Stimulated activated CD8-positive, alpha-beta memory T cell treated with anti-CD3 and anti-CD28 coated beads, Interleukin-4, amount 100 ng/mL, for 24 hours (primary cell): ENCODE measurements around the gene ZBED4.
A peak's percentile ranks its signal among the peaks of the same experiment; 100 is the strongest.

Experiments used
- DNase-seq: peaks from one replicate; pipeline ENCODE4 v3.0.0-alpha.2; 2020; ENCODE audit warnings: low read depth

Gene ZBED4

DNA sequence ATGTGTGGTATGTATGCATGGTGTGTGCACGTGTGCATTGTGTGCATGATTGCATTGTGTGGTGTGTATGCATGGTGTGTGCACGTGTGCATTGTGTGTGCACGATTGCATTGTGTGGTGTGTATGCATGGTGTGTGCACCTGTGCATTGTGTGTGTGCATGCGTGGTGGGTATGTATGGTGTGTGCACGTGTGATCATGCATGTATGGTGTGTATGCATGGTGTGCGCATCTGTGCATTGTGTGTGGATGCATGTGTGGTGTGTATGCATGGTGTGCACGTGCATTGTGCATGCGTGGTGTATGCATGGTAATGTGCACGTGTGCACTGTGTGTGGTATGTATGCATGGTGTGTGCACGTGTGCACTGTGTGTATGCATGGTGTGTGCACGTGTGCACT lies 47.8 kb downstream of the ZBED4 start:
- no peak for DNase-seq

DNA sequence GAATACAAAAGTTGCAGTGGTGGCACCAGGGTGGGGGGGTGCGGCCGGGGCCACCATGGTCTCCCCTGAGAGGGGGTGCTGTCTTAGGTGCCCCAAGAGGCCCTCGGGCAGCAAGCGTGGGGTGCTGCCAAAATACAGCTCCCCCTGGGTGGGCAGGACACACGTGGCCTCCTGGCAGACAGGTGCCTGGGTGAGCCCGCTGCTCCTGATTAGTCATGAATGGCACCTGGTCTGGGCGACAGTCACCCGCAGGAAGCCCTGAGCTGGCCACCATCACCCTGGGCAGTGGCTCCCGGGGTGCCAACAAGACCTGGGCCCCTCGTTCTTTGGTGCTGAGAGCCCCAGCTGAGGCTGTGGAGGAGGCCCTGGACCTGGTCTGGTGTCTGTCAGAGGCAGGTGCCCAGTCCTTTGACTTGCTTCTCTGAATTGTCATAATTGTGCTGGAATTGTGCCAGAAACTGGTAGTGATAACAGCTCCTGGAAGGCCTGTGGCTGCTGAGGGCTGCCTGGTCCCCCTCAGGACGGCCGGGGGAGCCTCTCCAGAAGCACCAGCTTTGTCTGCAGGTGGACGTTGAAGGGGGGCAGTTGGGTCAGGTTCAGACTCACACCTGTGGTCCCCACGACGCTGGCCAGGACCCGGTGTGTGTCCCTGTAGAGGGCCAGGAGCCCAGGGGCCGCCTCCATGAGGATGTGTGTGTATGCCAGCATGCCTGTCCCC lies 49.8 kb downstream of the ZBED4 start:
- DNase-seq: no peak

DNA sequence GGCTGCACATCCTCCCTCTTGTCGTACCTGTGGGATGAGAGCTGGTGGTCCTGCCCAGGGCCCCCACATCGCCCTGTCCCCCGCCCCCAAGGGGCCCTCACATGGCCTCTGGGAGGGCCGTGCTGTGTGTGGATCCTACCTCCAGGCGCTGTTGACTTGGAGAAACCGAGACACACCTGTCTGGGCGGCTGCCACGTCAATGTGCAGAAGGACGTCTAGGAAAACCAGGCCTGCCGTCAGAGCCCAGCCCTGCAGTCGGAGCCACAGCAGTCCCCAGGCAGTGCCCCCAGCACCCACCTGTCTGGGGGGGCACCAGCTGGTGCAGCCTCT lies 50.4 kb downstream of the ZBED4 start:
- DNase-seq: no peak

DNA sequence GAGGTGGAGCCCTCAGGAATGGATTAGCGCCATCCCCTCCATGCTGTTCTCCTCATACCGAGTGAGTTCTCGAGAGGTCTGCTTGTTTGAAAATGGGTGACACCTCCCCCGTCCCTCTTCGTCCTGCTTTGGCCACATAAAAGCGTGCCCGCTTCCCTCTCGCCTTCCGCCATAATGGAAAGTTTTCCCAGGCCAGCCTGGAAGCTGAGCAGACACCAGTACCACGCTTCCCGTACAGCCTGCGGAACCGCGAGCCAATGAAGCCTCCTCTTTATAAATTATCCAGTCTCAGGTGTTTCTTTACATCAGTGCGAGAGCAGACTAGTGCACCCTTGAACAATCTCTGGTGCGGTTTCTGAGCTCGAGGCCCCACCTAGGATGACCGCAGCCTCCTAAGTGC lies 51.8 kb downstream of the ZBED4 start:
- DNase-seq: no peak

DNA sequence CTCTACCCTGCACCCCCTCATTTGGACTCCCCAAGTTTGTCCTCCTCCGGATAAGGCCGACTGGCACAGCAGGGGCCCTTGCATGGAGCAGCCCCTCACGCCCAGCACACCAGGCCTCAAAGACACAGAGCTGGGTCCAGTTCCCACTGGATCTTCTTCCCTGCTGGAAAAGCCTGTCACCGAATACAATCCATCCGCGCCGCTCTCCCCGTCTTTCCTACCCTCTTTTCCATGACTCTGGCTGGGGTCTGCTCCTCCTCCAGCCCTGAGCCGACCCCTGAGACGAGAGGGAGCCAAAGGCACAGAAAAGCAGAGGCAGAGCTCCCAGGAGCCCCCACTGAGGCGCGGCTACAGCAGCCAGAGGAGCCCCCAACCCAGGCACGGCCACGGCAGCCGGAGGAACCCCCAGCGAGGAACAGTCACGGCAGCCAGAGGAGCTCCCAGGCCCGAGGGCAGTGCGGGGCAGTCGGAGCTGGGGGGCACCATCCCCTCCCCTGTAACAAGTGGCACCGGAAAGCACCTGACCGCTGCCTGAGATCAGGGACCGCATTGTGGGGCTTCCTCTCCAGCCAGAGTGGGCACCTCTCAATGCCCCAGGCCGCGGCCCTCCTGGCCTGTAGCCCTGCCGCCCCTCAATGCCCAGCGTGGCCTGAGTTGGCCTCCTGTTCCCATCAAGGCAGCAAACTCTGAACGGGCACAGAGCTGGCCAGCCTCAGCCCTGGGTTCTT lies 52.6 kb downstream of the ZBED4 start:
- DNase-seq: no peak

DNA sequence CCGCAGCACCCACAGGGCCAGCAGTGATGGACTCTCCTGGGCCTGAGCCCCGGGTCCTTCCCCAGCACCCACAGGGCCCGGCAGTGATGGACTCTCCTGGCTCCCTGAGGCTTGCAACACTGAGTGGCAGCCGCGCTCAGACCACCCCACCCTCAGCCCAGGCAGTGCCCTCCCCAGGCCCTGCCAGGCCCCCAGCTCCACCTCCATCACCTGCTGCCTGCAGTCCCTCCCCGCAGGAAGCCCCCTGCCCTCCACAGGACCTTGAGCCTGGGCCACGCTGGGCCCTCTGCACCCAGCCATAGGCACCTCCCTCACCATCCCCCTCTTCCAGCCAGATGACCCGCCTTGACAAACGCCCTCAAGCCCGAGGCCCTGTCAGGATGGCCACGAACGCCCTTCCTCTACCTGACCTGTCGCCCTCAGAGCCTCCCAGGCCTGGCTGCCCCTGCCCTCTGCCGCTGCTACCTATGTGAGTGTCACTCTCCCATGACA lies 53.2 kb downstream of the ZBED4 start:
- DNase-seq: no peak

DNA sequence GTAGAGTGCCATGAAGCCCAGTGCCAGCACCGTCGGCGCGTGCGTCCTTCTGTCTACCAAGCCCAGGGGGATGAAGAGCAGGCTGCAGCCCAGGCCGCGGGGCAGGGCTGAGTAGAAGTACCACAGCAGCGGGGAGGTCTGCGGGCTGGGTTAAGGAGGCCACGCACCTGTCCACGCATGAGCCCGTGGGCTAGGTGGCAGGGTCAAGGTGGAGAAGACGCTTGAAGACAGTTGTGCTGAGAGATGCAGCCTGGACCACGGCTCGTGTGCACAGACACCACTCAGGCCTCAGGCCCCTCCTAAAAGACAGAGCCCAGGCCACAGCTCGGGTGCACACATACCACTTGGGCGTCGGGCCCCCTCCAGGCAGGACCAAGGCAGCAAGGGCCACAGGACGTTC lies 54.2 kb downstream of the ZBED4 start:
- no peak for DNase-seq

DNA sequence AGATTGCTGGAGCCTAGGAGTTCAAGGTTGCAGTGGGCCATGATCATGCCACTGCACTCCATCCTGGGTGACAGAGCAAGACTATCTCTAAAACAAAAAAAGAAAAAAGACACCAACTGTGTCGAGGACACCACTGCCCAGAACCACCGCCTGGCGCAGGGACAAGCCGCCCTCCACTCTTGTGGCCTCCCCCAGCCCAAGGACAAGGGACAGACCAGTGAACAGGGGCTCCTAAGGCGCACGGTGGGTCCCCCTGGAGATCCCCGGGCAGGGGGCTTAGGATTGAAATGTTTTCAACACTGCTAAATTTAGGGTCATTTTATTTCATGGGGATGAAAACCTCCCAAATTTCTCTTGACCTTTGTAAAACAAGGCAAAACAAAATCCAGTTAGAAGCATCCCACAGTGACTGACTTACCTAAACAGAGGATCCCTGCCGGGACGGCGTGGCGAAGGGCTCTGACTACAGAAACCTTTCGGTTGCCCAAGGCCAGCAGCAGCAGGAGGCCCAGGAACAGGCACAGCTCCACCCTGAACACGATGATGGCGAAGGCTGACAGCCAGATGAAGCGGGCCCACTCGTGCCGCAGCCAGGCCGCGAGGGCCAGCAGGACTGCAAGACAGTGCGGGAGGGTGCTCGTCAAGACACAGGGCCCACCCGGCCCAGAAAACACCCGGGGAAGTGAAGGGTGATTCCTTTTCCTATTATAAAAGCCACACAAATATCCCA lies 56.0 kb downstream of the ZBED4 start:
- DNase-seq: no peak

DNA sequence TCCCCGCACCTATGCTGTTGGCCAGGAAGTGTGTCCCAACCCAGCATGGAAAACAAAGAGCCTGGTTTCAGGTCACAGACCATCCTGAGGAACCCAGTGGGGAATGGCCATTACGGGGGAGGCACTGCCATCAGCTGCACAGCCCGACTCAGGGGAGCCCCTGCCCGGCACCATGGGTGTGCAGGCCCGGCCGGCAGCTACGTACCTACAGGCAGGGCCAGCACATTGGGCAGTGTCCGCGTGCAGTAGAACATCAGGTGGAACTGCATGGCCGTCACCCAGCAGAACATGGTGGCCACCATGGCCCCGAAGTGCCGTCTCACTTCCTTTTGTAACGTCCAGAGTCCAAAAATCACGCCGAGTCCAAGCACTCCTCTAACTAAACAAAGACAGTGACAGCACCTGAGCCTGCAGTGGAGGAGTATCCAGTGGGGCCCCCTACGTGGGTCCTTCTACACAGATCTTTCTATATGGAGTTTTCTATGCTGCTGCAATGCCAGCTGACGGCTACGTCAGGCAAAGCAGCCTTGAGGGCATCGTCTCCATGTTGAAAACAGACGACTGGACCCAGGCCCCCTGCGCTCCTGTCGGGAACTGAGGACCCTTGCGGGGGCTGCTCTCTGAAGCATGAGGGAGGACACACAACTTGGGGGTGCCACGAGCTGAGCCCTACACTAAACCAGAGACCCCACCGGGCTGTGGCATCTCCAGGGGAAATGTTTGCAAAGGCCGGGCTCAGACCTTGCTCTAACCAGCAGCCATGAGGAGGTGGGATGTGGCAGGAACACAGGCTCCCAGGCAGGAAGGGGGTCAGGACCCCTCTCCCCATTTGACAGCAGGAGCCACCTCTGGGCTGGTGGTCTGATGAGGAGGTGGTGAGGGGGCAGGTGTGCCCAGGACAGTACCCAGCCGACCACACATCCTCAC lies 56.8 kb downstream of the ZBED4 start:
- no peak for DNase-seq

DNA sequence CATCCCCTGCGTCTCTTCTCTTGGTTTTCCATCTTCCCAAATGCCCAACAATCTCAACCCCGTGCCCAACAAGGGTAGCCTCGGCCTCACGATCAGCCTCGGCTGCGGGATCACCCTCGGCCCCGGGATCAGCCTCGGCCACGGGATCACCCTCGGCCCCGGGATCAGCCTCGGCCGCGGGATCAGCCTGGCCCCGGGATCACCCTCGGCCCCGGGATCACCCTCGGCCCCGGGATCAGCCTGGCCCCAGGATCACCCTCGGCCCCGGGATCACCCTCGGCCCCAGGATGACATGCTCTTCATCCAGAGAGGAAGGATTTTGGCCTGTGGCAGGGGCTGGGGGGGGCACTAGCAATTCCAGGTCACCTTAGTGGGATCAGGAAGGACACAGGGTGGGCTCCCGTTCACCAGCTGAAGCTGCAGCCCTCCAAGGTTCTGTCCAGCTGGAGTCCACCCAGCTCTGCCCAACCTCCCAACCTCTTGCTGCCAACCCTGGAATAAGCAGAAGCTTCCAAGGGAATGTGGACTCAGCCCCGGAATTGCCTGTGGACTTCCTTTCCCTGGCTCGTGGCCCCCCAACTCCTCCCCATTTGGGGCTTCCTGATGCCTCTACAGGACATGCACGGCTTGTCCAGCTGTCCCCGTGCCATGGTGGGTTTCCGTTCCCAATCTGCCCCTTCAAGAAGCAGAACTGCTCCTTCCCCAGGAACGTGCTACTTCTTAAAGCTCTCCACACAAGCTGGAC lies 58.4 kb downstream of the ZBED4 start:
- no peak for DNase-seq

DNA sequence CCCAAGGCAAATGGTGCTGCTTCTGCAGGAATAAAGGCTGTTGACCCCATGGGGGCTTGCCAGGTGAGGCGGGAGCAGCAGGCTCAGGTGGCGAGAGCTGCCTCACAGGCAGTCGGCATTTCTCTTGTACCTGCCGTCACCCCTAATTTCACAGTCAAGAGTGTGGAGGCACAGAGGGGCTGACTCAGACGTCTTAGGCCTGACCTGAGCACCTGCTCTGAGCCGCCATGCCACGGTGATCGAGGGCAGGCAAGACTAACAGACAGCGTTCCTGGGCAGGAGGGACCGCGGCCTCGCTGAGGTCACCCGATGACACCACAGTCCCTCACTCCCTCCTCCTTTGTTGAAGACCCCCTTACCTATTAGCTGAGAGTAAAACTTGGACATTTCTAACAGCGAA lies 59.4 kb downstream of the ZBED4 start:
- DNase-seq: no peak

DNA sequence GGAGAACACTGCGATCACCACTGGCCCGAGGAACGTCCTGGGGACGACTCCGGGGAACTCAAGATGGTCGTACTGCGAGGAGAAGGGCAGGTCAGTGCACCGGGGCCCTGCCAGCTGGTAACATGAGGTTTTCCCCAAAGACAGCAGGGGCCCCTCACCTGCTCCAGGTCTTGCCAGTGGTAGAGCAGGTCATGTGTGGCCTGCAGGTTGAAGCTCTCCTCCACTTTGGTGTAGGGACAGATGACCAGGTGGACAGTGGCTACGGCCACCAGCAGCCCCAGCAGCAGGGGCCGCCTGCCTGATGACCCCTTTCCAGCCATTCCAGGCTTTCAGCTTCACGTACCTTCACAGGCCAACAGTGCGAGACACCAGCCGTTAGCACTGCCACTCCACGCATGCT lies 59.8 kb downstream of the ZBED4 start:
- DNase-seq: no peak

DNA sequence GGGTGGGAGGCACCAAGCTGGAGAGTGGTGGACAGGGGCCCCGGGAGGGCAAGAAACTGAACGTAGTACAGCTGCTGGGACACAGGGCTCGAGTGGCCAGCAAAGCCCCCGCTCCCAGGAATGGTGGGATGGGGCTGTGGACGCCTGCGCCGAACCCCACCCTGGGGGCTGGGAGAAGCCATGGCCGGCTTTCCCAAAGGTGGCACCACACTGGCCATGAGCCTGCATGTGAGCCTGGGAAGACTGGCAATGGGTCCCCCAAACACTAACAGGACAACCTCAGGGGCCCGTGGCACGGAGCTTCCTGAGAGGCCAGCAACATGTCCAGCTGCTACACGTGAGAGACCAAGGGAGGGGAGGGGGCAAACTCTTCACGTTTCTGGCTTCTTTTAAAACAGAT lies 60.6 kb downstream of the ZBED4 start:
- DNase-seq: no peak

DNA sequence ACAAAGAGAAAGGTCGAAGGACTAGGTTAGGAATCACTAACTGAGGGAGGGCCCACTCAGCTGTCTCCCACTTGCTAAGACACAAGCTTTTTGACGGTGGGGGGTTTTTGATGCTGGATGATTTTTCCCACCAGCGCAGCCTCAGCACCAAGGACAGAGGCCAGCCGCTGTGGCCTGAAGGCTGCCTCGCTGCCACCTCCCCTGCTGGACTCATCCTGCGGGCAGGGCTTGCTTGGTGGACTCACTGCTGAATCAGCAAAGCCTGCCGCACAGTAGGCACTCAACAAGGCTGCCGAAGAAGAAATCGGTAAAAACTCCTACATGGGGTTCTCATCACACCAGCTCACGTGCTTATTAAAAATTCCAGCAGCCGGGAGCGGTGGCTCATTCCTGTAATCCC lies 62.0 kb downstream of the ZBED4 start:
- DNase-seq: no peak

DNA sequence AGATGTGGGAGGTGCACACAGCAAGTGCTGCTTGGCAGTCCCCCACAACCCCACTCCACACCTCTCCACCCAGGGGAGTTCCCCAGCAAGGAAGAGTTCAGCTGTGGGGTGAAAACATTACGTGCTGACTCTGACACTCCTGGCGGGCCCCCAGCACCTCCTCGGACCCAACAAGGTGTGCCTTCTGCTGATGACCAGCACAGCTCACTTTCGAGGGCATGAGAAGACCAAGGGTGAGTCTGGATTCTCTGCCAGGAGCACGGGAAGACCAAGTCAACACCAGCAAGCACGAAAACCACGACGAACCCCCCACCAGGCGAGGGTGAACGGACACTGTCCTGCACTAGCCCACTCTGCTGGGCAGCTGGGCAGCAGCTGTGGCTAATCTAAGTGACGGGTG lies 63.2 kb downstream of the ZBED4 start:
- no peak for DNase-seq

DNA sequence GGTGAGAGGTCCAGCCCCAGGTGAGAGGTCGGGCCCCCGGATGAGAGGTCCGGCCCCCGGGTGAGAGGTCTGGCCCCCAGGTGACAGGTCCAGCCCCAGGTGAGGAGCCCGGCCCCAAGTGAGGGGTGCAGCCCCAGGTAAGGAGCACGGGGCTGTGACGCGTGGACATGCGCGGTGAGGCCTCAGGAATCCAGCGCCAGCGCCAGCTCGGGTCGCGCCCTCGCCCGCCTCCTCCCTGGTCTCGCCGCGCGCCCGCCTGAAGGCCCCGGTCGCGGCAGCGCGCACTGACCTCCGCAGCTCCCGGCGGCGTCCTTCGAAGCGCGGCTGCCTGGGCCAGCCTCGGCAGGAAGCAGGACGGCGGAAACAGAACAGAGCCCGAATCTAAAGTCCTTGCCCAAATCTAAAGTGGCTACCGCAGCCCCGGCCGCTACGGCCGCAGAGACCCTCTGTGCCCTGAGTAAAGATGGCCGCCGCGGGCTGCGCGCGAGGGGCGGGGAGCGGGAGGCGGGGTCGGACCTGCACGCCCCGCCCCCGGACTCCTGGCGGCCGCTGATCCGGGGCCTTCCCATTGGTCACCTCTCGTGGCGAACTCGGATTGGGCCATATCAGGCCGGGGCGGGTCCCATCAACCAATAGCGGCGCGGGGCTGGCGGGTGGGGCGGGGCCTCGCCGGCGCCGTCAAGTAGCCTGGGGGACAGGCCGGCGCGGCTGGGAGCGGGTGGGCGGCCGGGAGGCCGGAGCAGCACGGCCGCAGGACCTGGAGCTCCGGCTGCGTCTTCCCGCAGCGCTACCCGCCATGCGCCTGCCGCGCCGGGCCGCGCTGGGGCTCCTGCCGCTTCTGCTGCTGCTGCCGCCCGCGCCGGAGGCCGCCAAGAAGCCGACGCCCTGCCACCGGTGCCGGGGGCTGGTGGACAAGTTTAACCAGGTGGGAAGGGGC lies 64.6 kb downstream of the ZBED4 start, which contains the start of the genes ALG12 and CRELD2:
TSS of gene ALG12 (minus strand) at position 465 of the 937 bp plus-strand sequence. CDS start 4,673 bp downstream, outside the sequence.
TSS of gene CRELD2 (plus strand) at position 661 of the 937 bp plus-strand sequence. CDS start at position 797, 136 bp downstream.
- peak; percentile 94 for DNase-seq

DNA sequence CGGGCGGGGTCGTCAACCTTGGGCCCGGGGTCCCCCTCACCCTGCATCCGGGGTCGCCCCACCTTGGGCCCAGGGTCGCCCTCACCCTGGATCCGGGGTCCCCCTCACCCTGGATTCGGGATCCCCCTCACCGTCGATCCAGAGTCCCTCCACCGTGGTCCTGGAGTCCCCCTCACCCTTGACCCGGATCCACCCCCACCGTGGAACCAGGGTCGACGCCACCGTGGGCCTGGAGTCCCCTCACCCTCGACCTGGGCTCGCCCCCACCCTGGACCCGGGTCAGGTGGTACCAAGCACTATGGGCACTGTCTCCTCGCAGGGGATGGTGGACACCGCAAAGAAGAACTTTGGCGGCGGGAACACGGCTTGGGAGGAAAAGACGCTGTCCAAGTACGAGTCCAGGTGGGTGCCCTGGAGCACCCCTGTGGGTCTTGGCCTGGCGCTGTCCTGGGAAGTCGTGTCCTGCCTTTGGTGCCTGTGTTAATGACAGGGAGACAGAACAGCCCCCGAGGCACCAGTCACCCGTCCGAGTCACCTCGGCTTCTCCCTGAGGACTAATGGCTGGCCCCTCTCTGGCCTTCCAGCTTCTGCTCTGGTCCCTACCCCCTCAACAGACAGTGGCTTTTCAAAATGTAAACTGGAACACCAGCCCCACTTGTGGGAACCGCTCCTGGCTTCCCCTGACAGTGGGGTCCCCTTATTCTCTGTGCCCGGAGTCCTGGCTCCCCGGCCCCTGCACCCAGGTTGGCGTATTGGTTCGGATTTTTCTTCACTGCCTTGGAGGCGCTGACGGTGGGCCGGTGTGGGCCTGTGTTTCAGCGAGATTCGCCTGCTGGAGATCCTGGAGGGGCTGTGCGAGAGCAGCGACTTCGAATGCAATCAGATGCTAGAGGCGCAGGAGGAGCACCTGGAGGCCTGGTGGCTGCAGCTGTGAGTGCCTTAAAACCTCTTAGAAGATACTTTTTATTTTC lies 65.6 kb downstream of the ZBED4 start:
- DNase-seq: no peak

DNA sequence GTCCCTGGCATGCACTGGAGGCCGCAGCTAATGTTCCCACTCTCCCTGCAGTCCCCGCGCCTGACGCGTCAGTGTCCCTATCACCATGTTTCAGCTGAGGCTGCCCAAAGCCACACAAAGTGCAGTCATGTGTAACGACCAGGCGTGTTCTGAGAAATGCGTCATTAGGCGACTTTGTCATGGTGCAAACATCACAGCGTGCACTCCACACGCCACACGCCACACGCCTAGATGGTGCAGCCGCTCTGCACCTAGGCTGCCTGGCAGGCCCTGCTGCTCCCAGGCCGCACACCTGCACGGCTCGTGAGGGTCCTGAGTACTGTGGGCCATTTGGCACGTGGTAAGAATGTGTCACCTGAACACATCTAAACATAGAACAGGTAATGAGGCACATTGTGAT lies 67.2 kb downstream of the ZBED4 start:
- DNase-seq: no peak
